EL (cell line): ENCODE measurements around the gene CCDC51.

ENCODE experiments used
- DNase-seq: peaks from one replicate; pipeline ENCODE4 v3.0.0-alpha.2; 2016

The CCDC51 gene

DNA sequence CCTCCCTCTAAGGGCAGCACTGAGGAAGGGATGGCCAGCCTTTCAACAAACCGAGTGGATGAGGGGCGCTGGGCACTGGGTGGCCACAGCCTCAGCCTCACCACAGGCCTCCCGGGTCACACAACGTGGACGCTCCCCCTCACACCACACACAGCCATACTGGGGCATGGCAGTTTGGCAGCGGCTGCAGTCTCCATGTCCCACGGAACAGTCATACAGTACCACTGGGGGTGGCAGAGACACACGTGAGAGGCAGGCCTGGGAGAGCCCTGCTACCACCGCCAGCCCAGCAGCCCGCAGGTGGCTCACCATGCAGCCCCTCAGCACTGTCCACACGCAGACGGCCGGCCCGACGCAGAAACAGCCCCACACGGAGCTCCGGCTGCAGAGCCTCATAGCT is 21.8 kb downstream of the CCDC51 start:
- DNase-seq, result no peak

DNA sequence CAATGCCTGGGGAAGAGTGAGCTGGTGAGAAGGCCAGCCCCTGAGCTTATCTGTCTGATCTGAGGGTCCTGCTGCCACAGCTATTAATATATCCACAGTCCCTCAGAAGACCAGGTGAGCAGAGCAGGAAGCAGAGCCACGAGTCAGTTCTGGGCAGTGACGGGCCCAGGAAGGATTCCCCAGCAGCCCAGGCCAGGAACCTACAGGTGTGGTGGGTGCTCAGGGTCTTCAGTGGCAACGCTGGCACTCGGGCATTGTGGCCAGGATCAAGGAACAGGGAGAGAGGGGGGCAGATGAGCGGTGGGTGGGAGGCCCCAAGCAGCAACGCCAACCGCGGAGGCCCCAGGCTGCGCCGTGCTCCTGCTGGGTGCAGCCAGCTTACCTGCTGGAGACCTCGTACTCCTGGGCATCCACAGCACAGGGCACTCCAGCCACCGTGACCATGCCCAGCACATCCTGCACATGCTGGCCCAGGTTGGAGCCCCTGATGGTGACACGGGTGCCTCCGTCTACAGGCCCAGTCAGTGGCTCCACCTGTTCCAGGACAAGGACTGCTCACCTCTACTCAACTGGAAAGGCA is 22.3 kb downstream of the CCDC51 start:
- no peak for DNase-seq

DNA sequence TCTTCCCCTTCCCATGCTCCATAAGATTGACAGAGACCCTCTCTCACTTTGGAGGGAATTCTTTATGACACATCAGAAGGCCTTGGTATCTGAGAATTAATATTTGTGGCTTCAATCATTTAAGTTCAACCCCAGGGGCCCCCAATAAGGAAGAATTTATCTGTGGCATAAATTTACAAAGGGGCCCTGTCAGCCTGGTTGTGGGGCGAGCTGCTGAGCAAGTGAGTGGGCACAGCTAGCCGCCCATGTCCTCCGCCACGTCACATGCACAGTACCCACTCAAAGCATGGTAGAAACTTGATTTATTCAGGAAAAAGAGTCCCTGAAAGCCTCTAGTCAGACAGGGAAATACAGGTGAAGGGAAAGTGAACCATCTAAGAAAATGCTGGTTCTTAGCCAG is 23.4 kb downstream of the CCDC51 start:
- DNase-seq, result no peak

DNA sequence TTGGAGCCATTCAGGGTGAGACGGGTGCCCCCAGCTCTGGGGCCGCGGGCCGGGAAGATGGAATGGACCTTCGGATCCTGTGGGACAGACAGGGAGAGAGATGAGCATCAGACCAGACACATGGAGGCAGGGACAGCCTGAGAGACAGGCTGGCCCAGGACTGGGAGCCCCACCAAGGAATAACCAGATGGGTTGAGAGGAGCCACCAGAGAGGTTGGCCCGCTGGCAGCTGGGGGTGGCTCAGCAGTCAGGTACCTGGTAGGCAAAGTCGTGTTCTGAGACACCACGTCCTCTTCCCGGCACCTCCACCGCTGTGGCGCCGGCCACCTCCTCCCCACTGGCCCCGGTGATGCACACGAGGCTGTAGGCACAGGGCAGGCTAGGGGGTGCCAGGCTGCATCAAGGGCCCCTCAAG is 23.8 kb downstream of the CCDC51 start:
- no peak for DNase-seq

DNA sequence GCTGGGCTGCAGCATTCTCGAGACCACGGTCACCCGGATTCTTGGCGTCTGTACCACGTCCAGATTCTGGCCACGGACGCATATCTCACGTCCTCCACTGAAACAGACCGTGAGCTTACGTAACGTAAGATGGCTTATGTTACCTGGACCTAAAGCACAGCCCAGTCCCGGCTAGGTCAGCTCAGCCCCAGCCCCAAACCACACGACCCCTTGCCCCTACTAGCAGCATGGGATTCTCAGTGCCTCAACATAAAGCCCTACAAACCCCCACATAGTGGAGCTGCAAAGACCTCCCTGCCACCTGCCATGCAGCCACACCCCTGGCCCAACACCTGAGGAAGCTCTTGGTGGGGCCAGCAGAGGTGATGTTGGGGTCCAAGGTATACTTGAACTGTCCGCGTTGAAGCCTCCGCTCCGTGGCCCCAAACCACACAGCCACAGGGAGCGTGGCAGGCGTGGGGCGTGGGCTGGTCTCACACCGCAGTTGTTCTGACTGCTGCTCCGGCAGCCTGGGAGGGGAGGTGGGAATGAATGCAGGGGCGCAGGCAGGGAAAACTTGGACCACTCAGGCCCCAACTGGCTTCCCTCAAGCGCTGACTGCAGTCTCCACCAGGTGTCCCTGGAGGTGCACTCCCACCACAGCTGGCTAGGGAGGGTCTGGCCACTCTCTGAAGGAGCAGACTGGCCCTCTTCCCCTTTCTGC is 24.5 kb downstream of the CCDC51 start:
- no peak for DNase-seq

DNA sequence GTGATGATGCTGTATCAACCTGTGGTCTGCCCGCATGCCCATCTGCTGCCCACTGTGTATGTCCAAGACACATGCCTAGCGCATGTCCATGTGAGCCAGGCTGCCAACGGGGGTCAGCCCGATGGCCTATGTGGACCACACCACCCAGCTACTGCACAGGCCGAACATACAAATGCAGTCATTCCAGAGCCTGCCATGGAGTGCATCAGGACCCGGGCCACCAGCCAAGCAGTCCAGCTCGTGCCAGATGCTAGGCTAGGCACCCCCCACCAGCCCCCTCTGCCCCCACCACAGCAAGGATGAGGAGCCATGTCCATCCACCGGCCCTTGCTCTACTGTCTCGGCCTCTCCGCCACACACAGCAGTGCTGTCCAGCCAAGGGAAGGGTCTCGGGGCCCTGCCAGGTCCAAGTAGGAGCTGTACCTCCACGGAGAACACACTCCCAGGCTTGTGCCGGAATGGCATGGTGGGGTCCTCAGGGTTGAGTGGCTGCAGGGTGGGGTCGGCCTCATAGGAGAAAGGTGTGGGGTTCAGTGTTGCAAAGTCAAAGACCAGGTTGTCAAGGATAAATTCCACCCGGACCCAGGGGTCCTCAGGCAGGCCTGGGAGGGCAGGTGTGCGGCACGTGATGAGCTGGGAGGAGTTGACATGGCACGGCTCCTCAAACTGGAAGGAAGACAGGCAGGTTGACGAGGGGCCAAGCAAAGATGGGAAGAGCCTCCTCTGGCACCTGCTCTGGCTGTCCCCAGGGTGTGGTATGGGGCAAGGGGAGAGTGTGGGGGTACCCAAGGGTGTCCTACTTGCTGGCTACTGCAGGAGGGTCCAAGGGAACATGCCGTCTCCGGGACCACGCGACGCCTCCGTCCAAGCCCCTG is 25.3 kb downstream of the CCDC51 start:
- no peak for DNase-seq

DNA sequence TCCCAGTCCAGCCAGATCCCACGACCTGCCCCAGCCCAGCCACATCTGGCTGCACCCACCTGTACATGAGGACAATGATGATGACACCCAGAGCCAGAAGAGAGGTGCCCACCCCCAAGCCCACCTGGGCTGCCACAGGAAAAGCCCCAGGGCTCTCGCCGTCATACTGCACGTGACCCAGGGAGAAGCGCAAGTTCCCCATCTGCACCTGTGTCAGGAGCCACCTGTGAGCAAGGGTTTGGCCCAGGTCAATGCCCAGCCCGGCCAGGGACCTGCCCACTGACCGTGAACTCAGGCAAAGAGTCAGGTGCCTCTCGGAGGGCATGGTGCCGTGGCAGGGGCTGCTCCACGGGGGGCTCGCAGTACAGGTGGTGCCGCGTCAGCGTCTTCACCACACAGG is 26.3 kb downstream of the CCDC51 start:
- no peak for DNase-seq

DNA sequence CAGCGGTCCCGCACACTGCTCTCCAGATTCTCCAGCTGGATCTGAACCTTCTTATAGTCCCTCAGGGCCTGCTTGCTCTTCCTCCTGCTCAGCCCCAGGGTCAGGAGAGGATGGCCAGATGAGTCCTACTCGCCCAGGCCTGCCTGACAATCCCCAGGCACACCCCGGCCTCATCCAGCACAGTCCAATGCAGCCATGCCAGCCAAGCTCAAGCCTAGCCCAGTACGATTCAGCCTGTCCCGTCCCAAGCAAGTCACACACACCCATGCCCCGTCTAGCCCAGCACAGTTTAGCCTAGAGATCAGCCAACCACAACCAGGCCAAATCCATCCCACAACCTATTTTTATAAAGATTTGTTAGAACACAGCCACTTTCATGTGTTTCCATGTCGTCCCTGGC is 26.8 kb downstream of the CCDC51 start:
- no peak for DNase-seq

DNA sequence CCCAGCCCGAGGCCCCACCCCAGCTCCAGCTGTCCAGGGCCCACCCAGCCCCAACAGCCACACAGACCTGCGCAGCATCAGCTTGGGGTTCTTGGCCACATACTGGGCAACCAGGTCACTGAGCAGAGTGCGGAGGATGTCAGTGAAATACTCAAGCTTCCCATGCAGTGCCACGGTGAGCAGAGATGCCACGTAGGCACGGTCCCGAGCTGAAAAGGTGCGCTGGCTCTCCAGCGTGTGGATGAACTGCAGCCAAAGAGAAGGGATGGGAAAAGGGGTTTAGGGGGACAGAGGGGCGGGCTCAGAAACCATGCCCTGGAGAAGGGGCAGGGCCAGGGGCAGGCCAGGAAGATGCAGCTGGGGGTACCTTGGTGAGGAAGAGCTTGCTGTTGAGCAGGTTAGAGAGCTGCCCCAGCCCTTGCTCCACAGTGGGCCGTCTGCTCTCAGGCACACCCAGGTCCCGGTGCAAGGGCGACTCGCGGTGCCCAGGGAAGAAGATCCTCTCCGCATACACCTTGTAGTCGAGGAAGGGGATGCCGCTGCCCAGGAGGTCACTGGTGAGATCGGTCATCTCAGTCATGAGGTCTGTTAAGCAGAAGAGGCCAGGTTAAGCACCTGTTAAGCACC is 27.4 kb downstream of the CCDC51 start:
- DNase-seq, result no peak

DNA sequence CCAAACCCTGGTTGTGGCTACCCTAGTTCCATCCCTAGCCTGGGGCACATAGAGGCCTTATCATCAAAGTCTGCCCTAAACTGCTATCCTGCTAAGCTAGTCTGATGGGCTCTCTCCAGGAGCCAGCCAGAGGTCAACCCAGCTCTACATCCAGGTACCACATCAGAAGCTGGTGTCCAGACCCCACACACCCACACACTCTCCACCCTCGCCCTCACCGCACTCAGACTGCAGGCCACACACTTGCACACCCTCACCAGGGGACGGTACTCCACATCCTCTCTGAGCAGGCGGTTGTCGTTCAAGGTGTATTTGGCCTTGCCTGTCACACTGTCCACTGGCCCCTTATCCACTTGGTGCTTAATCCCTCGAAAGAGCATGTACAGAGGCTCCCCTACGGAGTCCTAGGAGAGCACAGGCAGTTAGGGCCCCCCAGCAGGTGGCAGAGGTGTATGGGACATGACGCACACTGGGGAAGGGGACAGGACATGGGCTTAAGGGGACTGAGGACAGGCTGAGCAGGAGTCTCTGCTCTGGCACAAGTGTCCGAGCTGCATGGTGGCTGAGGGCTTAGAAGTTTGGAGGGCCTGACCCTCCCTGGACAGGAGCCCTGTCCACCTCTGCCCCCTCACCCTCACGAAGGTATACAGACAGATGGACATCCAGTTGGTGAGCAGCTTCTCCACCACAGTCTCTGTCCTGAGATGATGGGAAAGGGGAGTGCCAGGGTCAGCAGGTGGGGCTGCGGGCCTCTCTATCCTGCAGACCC is 28.1 kb downstream of the CCDC51 start:
- DNase-seq, result no peak

DNA sequence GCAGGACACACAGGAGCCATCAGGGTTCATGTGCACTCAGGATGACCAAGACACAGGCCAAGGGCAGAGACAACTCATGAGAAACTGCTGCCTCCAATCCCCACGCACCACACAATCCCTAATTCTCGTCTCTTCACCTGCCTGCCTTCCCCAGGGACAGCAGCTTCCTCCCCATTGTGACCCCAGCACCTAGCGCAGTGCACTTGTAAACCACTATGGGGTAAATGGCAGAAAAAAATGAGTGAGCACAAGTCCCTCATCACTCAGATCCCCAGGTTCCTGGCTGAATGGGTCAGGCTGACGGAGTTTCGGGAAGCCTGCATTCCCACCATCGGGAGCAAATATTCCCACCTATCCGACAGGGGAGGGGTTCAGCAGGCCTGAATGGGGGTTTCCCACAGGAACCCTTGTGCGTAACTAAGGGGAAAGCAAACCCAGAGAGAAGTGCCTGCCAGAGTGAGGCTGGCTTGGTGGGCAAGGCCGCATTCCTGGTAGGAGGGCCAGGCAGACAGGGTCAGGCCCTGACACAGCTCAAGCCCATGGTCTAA is 28.8 kb downstream of the CCDC51 start:
- no peak for DNase-seq

DNA sequence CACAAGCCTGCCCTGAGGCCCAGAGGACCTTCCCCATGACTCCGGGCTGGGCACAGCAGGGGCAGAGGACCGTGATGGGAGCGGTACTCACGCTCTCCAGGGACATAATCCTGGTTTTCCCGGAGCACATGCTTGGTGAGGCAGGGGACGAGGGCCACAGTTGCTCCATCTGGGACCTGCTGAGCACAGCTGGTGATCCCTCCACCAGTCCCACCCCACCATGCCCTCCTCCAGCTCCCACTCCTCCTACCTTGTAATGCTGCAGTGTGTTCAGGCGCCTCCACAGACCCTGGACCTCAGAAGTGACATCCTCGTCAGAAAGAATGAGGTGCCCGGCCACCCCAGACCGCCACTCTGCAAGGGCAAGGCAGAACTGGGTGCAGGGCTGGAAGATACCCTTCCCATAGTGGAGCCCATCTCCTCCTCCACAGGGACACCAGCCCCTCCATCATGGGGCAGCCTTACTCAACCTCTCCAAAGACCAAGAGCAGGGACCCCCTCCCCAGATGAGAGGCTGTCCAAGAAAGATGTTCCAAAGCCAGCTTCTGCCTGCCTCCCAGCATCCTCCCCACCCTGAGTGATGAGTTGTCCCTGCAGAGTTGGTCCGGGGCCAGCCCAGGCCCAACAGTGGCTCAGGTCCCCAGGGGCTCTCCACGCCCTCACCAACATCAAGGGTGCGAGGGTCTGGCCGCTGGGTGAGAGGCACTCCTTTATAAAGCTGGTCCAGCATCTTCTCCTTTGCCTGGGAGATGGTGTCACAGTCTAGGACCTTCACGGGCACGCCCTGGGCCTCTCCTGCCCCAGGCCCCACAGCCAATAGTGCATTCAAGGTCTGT is 29.5 kb downstream of the CCDC51 start:
- DNase-seq, result no peak

DNA sequence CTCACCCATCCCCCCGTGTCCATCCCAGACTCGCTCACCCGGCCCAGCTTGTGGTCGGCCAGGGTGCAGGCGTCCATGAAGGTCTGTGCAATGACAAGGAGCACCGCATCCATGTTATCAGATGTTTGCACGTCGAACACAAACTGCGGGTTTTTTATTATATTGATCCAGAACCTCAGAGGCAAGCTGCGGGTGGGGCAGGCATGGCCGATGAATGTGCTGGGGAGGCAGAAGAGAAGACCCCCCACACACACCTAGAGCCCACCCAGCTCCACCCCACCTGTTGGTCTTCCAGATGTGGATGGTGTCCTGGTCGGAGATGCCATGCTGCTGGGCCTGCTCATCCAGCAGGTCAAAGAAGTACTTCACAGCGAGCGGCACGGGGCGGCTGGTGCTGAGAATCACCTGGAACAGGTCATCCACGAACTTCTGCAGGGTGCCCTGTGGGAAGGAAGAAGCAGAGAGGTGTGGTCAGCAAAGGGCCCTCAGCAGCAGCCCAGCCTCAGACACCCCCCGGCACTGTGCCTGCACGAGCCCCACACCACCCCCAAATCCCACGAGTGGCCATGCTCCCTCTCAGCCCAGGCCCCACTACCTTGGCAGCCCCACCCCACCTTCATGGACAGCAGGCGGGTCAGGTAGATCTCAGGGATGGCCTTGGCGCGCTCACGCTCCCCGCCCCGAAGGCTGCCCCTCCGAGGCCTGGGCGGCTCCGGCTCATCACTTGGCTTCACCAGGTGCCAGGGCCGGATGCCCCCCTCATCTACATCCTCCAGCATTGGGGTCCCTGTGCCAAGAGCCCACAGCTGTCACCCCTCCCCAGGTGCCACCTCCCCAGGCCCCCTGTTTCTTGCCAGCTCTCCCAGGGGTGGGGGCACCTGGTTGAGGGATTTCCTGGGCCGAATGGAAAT is 30.4 kb downstream of the CCDC51 start:
- no peak for DNase-seq

DNA sequence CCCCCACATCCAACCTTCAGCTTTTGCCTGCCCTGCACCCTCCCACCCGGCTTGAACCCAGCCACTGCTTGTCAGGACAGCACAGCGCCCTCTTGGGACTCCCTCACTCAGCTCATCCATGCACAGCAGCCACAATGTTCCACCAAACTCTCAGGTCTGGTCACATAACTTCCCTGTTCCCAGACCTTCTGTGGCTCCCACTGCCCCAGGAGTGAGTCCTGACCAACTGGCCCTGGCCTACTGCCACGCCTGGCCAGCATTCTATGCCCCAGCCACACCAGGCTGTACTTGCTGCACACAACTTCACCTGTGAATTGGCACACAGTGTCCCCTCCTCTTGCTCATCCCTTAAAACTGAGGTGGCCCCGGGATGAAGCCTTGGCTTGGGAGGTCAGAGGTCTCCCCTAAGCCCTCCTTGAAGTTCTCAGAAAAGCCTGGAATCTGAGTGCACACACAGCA is 31.1 kb downstream of the CCDC51 start:
- DNase-seq, result no peak

DNA sequence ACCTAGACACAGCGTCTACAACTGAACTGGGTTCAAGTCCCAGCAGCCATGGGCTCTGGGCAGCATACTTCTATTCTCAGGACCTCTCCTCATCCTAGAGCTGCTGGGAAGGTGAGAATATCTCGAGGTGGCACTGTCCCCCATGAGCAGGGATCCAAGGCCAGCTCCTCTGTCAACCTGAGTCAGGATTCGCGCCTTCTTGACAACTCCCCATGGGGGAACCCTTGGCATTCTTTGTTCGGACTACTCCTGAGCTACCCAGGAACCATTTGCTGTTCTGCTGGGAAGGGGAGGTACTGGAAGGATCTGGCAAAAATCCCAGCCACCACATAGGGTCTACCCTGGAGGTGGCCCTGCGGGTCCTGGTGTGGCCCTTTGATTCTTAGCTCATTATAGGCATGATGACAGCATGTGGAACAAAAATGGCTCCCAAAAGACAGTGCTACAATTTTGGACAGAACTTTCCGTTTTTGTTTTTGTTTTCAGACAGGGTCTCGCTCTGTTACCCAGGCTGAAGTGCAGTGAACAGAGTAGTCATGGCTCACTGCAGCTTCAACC is 32.3 kb downstream of the CCDC51 start:
- no peak for DNase-seq

DNA sequence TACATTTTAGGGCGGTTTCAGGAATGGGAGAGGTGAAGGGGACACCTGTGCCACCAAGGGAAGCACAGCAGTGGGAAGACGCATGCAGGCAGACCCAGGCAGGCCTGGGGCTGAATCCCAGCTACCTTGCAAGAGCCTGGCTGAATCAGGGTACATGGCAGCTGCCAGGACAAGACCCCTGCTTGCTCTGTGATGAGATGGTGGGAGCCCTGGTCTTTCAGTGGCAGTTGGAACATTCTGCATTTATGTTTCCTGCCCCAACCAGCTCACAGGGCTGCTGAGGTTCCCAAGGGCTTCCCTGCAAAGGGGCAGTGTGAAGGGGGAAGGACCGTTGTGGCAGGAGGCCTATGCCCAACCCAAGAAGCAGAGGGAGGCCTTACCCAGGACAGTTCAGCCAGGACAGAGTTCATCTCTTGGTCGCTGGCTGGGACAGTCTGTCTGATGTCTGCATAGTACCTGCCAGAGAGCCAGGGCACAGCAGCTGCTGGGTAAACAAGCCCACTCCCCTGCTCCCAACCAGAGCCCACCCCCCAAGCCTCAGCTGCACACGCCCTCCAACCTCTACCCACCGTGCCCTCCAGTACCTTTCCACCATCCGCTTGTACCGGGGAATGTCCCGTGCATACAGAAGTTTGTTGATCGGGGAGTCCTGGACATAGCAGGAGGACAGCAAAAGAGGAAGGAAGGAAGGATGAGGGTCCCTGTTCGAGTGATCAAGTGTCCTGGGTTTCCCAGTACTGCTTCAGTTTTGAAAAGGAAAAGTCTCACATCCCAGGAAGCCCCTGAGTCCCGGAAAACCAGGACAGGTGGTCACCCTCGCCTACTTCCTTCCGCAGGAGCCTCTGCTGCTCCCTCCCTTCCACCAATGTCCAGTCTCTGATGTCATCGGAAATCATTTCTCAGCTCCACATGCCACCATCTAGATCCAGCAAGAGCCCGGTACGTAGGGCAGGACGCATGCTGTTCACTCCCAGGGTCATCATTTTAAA is 33.2 kb downstream of the CCDC51 start:
- DNase-seq, result no peak

DNA sequence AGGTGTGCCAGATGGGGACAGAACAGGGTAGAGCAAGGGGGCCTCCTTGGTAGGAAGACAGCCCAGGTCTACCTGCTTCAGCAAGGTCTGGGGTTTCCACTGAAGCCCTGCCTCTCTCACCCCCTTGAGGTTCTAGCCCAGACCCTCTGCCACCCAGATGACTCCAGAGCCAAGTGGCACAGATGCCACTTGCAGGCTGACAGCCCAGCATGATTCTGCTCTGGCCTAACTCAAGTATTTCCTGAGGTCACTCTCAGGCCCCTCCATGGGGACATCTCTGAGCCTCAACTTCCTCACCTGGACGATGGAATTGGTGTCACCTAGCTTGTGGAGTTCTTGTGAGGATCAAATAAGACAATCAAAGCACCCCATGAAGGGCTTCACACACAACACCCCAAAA is 33.9 kb downstream of the CCDC51 start:
- no peak for DNase-seq

DNA sequence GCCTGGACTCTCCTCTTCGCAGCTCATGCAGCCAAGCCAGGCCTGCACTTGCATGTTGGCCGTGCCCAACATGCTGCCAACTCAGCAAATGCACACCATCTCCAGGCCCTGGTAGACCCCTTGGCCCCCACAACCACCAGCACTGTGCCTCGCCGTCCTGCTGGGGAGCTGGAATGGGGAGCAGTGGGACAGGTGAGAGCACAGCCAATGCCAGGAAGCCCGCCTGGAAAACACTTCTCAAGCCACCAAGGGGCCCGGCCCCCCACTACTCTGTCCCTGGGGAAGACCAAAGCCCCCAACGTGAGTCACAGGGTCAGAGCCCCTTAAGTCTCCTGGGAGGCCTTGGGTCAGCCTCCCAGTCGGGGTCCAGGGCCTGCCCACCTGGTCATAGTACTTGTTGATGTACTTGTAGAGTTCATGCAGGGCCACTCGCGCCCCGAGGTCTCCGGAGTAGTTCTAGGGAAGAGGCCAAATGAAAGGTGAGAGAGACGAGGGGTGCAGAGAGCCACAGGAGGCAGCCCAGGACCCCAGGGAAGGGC is 34.5 kb downstream of the CCDC51 start:
- DNase-seq, result no peak
